T follicular helper cell (primary cell): Measurements from ENCODE around the gene HOXA2.

ENCODE experiments used
- DNase-seq: peaks from one replicate; pipeline ENCODE4 v3.0.0-alpha.2; 2020; ENCODE audit warnings: low read depth

The HOXA2 gene

DNA sequence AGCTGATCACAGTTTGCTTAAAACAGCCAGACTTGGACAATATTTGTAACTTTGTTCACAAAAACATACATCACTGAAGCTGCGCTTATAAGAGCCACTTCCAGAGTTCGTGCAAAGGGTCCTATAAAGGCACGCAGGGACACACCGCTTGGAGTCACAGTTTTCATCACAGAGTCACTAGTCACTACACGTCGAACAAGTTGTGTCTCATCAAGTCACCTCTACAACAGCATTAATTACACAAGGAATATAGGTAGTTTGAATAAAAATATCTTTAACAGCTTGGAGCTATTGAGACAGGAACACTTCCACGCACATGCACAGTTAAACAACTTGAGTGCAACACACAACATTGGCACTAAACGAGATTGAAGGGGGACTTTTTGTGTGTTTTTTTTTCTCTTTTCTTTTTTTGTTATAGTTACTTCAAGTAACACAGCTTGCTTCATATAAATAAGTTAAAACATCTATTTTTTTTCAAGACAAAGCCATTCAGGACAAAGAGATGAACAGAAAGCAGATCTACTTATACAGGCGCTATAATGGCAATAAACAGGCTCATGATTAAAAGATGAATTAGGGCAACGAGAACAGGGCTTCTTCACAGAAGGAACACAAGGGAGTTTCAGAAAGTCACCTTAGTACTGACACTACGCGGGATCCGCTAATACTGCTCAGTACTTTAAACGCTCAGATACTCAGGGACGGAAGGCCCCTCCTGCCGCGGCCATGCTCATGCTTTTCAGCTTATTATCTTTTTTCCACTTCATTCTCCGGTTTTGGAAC lies 38.8 kb upstream of the HOXA2 start:
- DNase-seq = no peak

- no peak for DNase-seq
Observed at GRCh38 chr7:27140126-27140857, 37.8 kb upstream of the HOXA2 start.

GRCh38 chr7:27139334-27140125 lies 37.0 kb upstream of the HOXA2 start:
- no peak for DNase-seq

DNA sequence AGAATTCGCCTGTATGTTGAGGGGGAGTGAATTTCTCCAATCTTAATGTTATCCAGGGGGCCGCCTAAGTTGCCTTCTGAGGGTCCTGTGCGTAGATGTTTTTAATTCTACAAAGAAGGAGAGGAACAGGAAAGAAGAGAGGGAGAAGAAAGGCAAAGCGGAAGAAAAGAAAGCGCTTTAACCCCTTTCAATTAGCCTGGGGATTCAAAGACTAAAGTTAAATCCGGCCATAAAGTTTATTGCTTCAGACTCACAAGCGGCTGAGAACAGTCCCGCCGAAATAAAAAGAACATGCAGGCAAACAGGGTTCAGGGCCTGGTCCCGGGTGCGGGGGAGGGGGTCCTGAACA lies 36.5 kb upstream of the HOXA2 start:
- no peak for DNase-seq

DNA sequence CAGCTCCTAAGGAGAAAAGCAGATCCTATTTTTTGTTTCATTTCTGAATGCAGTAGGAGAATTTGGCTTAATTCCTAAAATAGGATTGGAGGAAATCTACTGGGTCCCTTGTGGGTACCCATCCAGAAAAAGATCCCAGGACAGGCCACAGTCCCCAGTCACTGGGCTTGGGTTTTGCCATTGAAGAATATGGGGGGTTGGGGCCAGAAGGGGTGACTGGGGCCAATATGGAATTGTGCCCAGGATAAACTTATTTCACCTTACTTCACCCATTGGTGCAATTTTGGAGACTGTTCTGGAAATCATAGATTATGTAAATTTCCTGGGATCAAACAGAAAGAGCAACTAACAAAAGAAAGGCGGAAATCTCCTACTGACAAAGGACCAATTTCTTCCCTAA lies 36.0 kb upstream of the HOXA2 start:
- DNase-seq = no peak

DNA sequence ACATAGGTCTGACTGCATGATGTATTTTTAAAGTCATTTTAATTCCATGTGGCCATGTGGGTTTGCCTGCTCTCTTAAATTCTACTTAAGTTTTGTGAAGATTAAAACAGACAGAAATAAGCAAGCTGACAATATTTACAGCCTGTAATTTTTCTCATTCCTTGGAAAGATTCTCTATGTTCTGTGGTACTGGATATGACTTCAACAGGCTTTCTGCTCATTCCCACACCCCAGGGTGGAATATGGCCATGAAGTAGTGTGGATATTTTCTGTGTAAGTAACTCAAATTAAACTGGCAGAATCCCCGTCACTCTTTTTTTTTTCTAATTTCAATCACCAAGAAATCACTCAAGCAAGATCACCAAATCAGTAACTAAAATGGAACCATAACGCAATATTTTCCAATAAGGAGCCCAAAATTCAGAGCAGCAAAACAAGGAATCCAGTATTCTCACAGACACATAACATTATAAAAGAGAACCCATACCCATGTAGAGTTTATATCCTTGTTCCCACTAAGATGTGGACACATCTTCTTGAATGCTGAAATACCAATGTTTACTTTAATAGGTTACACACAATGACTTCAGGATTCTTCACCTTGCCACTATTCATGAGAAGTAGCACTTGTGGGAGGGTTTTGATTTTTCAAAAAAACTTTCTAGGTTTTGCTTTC lies 35.3 kb upstream of the HOXA2 start:
- no peak for DNase-seq

DNA sequence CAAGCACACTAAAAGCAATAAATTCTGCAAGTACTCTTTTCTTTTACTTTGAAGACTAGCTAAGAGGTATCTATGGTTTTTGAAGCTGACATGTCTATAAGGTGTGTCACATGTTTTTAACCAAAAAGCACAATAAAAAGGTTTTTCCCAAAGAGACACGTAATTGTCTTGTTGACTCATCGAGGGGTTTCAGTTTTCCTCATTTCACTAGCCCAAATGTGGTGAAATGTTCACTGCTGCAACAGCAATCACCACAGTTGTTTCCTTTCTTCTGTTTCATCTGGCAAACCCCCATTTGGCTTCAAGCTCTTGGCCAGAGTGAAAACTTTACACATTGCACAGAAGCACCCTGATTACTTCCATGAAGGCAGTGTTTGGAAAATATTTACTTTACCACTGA lies 31.9 kb upstream of the HOXA2 start:
- DNase-seq = no peak

GRCh38 chr7:27133409-27134231 lies 31.1 kb upstream of the HOXA2 start:
- DNase-seq = no peak

DNA sequence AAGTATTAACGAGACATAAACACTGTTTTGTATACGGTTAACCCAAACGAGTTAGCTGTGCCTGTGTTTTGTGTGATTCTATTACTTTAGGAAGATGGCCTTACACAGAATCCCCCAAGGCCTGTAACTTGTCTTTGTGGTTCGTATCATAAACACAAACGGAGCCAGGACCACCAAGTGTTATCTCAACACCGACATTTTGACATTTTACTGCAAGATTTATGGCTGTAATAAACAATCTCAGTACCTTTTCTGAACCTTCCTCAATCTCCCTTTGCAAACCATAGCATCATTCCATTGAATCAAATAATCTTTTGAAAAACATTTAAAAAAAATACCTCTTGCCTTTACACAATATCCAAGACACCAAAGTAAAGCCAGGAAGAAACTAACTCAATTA lies 30.5 kb upstream of the HOXA2 start:
- DNase-seq = no peak

DNA sequence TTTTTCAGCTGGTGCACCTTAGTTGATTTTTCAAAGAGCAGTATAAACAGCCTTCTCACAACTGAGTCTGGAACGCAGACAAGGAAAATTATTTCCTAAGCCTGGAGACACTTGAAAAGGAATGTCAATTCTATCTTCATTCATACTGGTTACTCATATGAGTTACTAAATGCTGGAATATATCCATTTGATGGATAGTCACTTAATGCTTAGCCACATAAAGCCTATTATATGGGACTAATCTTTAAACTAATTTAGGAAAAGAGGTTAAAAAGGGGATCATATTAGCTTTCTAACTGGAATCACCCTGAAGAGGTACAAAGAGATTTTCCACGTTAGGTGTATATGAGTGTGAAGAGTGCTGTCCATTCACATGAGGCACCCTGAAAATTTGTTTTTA lies 29.7 kb upstream of the HOXA2 start:
- no peak for DNase-seq

- no peak for DNase-seq
Observed at GRCh38 chr7:27131390-27131819, 28.9 kb upstream of the HOXA2 start.

GRCh38 chr7:27130540-27131389 lies 28.3 kb upstream of the HOXA2 start, which contains the start of gene HOXA4:
TSS of gene HOXA4 (minus strand) at chr7:27130757. CDS start at chr7:27130733, 24 bp downstream.
- peak; percentile 46 for DNase-seq

DNA sequence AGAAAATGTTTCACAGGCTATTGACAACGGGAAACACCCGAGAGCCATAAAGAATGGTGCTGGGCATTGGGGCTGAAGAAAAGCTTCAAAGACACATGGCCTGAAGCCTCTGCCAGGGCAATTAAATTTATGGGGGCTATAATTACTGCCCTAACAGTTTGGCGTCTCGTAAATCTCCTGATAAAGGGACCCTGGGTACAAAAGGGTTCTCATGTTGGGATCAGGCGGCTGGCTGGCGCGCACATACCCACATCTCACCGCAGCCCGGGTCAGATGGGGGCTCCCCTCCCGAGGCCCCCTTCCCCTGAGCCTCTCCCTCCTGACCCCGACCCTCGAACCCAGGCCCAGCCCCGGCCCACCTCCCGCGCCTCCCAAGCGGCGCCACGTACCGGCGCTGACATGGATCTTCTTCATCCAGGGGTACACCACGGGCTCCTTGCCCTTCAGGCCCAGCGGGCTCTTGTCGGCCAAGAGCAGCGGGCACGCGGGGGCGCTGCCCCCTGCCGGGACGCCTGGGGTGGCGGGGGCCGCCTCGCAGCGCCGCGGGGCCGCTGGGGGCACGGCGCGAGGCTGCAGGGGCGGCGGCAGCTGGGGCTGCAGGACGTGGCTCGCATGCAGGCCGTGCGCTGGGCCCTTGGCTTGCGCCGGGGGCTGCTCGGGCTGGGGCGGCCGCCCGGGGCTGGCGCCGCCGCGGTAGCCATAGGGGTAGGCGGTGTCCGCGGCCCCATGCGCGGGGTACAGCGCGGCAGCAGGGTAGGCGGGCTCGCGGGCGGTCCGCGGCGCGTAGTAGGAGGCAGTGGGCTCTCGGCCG lies 27.5 kb upstream of the HOXA2 start:
- DNase-seq = no peak

GRCh38 chr7:27128776-27129728 lies 26.6 kb upstream of the HOXA2 start:
- no peak for DNase-seq

- no peak for DNase-seq
Observed at GRCh38 chr7:27128034-27128433, 25.6 kb upstream of the HOXA2 start.

DNA sequence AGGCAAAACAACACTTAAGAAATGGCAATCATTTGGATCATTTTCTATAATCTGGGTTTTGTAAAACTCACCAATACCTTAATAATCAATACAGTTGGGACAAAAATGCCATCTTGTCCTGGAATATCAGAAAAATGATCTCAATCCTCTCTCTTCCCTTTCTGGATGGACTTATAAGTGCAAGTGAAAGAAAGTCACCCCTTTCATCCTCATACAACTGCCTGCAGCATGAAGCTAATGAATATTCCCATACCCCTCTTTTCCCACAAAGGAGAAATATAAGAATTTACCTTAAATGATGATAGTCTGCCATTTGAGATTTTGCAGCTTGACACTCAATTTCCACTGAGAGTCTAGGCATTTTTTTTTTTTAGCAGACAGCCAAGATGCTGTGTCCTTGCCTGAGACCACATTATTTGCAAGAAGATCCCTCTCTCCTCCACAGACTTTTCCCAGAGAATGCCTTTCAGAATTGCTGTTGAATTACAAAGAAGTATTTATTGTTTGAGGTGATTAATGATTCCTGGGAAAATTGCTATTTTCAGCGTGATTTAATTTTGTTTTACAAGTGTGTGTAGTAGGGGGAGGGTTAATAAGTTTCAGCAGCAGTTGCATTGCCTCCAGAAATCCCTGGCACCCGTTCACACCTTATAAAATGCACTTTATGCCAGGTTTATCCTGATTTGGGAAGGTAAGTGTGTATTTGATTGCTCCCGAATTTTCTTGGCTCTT lies 24.3 kb upstream of the HOXA2 start:
- DNase-seq = no peak

DNA sequence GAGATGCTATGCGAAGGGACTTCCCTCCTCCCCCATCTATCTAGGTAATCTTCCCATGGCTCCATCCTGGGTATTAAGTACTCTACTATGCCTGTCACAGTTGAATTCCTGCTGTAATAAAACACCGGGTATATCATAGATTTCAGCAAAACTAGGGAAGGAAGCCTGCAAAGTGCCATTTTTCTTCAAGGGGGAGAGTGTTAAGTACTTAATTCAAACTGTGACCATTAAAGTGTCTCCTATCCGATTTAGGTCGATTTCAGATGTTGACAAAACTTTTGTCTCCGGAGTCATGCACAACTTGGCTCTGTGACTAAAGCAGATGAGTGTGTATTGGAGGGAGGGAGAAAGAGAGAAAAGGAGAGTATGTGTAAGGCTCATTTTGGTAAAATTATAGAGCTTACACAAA lies 23.5 kb upstream of the HOXA2 start:
- no peak for DNase-seq
